GM12872 (cell line): ENCODE results near the gene CCNT1.

Source experiments
- TF ChIP-seq, protein P1 (sequence below): IDR thresholded peaks from 3 replicates; pipeline ENCODE4 v1.5.1; 2011; ENCODE audit warnings: low read depth, mild to moderate bottlenecking, low read length, moderate library complexity; ENCODE audit not compliant: insufficient read depth

Gene CCNT1

DNA sequence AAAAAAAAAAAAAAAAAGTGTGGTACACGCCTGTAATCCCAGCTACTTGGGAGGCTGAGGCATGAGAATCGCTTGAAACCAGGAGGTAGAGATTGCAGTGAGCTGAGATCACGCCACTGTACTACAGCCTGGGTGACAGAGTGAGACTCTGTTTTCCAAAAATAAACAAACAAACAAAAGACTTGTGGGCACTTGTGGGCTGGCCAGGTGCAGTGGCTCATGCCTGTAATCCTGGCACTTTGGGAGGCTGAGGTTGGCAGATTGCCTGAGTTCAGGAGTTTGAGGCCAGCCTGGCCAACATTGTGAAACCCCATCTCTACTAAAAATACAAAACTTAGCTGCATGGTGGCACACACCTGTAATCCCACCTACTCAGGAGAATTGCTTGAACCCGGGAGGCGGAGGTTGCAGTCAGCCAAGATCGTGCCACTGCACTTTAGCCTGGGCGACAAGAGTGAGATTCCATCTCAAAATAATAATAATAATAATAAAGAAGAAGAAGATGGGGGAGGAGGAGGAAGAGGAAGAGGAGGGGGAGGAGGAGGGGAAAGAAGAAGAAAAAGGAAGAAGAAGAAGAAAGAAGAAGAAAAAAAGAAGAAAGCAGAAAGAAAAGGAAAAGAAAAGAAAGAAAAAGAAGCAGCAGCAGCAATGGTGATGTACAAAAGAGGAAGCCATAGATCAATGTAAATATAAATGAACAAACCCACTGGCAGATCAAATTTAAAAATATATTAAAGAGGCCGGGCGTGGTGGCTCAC lies 27.9 kb upstream of the CCNT1 start:
- TF ChIP-seq, protein P1, sequence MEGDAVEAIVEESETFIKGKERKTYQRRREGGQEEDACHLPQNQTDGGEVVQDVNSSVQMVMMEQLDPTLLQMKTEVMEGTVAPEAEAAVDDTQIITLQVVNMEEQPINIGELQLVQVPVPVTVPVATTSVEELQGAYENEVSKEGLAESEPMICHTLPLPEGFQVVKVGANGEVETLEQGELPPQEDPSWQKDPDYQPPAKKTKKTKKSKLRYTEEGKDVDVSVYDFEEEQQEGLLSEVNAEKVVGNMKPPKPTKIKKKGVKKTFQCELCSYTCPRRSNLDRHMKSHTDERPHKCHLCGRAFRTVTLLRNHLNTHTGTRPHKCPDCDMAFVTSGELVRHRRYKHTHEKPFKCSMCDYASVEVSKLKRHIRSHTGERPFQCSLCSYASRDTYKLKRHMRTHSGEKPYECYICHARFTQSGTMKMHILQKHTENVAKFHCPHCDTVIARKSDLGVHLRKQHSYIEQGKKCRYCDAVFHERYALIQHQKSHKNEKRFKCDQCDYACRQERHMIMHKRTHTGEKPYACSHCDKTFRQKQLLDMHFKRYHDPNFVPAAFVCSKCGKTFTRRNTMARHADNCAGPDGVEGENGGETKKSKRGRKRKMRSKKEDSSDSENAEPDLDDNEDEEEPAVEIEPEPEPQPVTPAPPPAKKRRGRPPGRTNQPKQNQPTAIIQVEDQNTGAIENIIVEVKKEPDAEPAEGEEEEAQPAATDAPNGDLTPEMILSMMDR = no peak

DNA sequence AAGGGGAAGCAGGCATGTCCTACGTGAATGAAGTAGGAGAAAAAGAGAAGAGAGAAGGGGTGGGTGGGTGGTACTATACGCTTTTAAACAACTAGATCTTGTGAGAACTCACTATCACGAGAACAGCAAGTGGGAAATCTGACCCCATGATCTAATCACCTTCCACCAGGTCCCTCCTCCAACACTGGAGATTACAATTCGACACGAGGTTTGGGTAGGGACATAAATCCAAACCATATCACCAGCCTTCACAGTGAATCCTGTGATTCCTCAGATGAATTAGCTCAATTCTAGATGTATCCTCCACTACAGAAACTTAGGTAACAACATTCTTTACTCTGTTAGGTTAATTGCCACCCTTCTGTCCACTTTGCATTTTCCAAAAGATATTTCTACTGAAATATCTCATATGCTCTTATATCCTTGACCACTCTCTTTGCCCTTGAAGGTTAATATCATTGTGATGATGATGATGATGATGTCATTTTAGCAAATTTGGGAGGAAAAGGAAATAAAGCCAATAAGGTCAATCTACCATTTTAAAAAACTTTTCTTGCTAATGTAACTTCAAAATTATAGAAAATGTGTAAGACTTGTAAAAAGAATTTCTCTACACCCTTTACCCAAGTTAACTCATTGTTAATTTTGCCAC lies 23.2 kb upstream of the CCNT1 start:
- TF ChIP-seq, protein P1 = no peak

DNA sequence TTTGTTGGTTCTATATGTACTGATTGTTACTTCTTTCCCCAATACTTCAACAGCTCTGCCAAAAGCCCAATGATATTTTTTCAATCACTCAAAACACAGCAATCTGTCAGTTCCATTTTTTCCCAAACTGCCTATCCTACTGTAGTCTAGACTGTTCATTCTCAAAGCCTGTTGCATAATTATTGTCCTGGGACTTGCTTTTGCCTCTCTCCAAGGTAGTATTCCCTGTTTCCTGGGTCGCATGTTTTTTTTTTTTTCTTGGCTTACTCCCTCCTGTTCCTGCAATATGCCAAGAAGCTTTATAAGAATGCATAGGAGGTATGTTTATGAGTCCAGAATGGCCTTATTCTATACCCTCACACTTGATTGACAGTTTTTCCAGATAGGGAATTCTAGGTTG lies 19.9 kb upstream of the CCNT1 start:
- TF ChIP-seq, protein P1 = no peak

DNA sequence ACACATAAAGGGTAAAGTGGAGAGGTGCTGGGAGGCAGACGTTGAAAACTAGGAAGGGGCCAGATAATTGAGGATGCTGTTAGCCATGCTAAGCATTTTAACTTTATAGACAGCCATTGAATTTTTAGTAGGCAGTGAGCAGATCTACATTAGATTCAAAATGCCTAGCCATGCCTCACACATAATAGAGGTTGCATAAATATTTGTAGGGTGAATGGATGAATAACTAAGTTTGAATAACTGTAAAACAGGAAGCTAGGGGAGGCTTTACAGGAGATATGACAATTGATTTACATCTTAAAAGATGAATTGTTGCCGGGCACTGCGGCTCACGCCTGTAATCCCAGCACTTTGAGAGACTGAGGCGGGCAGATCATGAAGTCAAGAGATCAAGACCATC lies 12.3 kb upstream of the CCNT1 start:
- TF ChIP-seq, protein P1 = no peak

DNA sequence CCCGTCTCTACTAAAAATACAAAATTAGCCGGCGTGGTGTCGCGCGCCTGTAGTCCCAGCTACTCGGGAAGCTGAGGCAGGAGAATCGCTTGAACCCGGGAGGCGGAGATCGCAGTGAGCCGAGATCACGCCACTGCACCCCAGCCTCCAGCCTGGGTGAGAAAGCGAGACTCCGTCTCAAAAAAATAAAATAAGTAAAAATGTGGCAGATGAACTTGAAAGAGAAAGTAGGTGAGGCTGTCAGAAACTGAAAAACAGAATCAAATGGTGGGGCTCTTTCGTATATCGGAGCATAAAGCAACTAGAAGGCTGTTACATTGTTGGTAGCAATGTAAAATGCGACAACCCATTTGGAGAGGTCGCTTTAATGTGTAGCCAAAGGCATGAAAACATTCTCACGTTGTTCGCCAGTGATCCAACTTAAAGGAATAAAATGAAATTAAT lies 767 bp upstream of the CCNT1 start:
- TF ChIP-seq, protein P1 = no peak

DNA sequence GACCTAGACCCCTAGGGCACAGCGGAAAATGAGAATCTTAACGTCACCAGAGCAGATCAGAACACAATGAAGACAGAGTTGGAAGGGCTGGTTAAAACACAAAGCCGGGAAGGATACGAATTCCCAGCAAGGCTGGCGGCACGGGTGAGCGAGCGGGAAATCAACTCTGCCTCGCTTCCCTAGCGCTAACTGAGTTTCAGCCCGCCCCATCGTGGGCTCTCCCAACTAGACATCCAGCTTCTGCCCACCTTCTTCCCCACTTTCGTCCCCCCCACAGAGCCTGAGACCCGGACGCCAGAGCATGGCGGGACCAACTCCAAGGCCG lies 377 bp downstream of the CCNT1 start:
- TF ChIP-seq, protein P1 = no peak

DNA sequence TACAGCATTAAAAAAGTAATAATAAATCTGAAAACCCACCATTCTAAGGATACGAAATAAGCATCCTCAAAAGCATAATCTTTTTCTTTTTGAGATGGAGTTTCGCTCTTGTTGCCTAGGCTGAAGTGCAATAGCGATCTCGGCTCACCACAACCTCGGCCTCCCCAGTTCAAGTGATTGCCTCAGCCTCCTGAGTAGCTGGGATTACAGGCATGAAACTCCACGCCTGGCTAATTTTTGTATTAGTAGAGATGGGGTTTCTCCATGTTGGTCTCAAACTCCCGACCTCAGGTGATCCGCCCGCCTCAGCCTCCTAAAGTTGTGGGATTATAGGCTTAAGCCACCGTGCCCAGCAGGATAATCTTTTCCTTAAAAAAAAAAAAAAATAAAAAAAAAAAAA lies 4.3 kb downstream of the CCNT1 start:
- TF ChIP-seq, protein P1 = no peak
